NB4 (cell line): ENCODE results near the gene SERPINB13.

Experiments used
- DNase-seq: peaks from one replicate; pipeline ENCODE4 v3.0.0; 2010; ENCODE audit warnings: low read depth
- H3K4me3 ChIP-seq: one replicate; pipeline ENCODE4 v1.5.1; 2011; ENCODE audit warnings: mild to moderate bottlenecking, low read depth, low read length, moderate library complexity
- CTCF ChIP-seq: IDR thresholded peaks from one replicate; pipeline ENCODE4 v1.5.1; 2012; ENCODE audit warnings: low read depth, low read length
- MAX ChIP-seq: IDR thresholded peaks from 2 replicates; pipeline ENCODE4 v1.6.1; 2011; ENCODE audit warnings: low read depth, low read length
- MYC ChIP-seq: IDR thresholded peaks from 2 replicates; pipeline ENCODE4 v1.6.1; 2011; ENCODE audit warnings: low read depth, low read length
- POLR2A ChIP-seq: IDR thresholded peaks from 2 replicates; pipeline ENCODE4 v1.6.1; 2011; ENCODE audit warnings: mild to moderate bottlenecking; ENCODE audit not compliant: insufficient read length; ENCODE audit errors: extremely low read depth

SERPINB13 gene

GRCh38 chr18:63617049-63617914, 30.1 kb downstream of the SERPINB13 start:
- H3K4me3 ChIP-seq, result no peak overlapping the region
- DNase-seq, result no peak
- TF ChIP-seq MAX, result no peak
- TF ChIP-seq CTCF, result no peak
- TF ChIP-seq MYC, result no peak
- no peak for TF ChIP-seq POLR2A

- no peak overlapping the region for H3K4me3 ChIP-seq
- DNase-seq, result no peak
These were observed 30.7 kb downstream of the SERPINB13 start for GRCh38 chr18:63617915-63618234.

GRCh38 chr18:63619661-63620060, 32.5 kb downstream of the SERPINB13 start:
- DNase-seq, result no peak
- TF ChIP-seq MAX, result no peak
- H3K4me3 ChIP-seq, result no peak overlapping the region

More at GRCh38 chr18:63617915-63618234, 30.7 kb downstream of the SERPINB13 start:
- TF ChIP-seq CTCF (no peak), MAX (no peak), POLR2A (no peak), MYC (no peak)

GRCh38 chr18:63624863-63625262, 37.7 kb downstream of the SERPINB13 start:
- H3K4me3 ChIP-seq, result no peak overlapping the region
- DNase-seq, result no peak
- no peak for TF ChIP-seq CTCF
- TF ChIP-seq MAX, result no peak
- TF ChIP-seq POLR2A, result no peak
- TF ChIP-seq MYC, result no peak

- no peak for DNase-seq
- no peak for TF ChIP-seq MYC
- TF ChIP-seq MAX, result no peak
- no peak for TF ChIP-seq CTCF
- TF ChIP-seq POLR2A, result no peak
- H3K4me3 ChIP-seq, result no peak overlapping the region
These were observed 39.3 kb downstream of the SERPINB13 start for GRCh38 chr18:63626431-63626830.

GRCh38 chr18:63627819-63628218, 40.7 kb downstream of the SERPINB13 start:
- no peak overlapping the region for H3K4me3 ChIP-seq
- no peak for DNase-seq
- TF ChIP-seq CTCF, result no peak
- no peak for TF ChIP-seq MAX
